ENCODE results near the gene DISC1.

The DISC1 gene

GRCh38 chr1:232036181-232036933 lies 409.8 kb downstream of the DISC1 start:
- H3K9me3 Mint-ChIP-seq, result no peaks in the 10 kb centered on the region
- H3K27me3 Mint-ChIP-seq (ENCODE audit: low read depth, poor library complexity), result peaks cover 9% of the 10 kb centered on the region
- no peak for DNase-seq
- H3K27ac Mint-ChIP-seq, result no peak overlapping the region
- peaks cover 4% of the 10 kb centered on the region for H3K4me1 Mint-ChIP-seq
- no peak for TF ChIP-seq CTCF (IDR thresholded peaks at IDR 0.05)
- H3K4me3 Mint-ChIP-seq, result no peak overlapping the region
- H3K36me3 Mint-ChIP-seq (ENCODE audit: low read depth), result no peaks in the 10 kb centered on the region

- peaks cover 9% of the 10 kb centered on the region for H3K27me3 Mint-ChIP-seq (ENCODE audit: low read depth, poor library complexity)
- H3K36me3 Mint-ChIP-seq (ENCODE audit: low read depth), result no peaks in the 10 kb centered on the region
- no peak for DNase-seq
- no peak overlapping the region for H3K4me3 Mint-ChIP-seq
- no peak overlapping the region for H3K27ac Mint-ChIP-seq
- no peaks in the 10 kb centered on the region for H3K9me3 Mint-ChIP-seq
- peaks cover 4% of the 10 kb centered on the region for H3K4me1 Mint-ChIP-seq
- no peak for TF ChIP-seq CTCF (IDR thresholded peaks at IDR 0.05)
Observed at GRCh38 chr1:232037774-232038388, 411.3 kb downstream of the DISC1 start.

GRCh38 chr1:232038706-232039677 lies 412.4 kb downstream of the DISC1 start:
- no peak for TF ChIP-seq CTCF (IDR thresholded peaks at IDR 0.05)
- H3K4me1 Mint-ChIP-seq, result no peaks in the 10 kb centered on the region
- DNase-seq, result no peak
- H3K27me3 Mint-ChIP-seq (ENCODE audit: low read depth, poor library complexity), result peaks cover 9% of the 10 kb centered on the region
- H3K4me3 Mint-ChIP-seq, result no peak overlapping the region
- H3K27ac Mint-ChIP-seq, result no peak overlapping the region
- no peaks in the 10 kb centered on the region for H3K36me3 Mint-ChIP-seq (ENCODE audit: low read depth)
- no peaks in the 10 kb centered on the region for H3K9me3 Mint-ChIP-seq

GRCh38 chr1:232040260-232040659 lies 413.7 kb downstream of the DISC1 start:
- no peak for DNase-seq
- Mint-ChIP-seq H3K36me3 (ENCODE audit: low read depth) (no peaks in the 10 kb centered on the region), H3K4me1 (peaks cover 4% of the 10 kb centered on the region), H3K27me3 (ENCODE audit: low read depth, poor library complexity) (peaks cover 7% of the 10 kb centered on the region), H3K4me3 (no peak overlapping the region), H3K27ac (no peak overlapping the region), H3K9me3 (no peaks in the 10 kb centered on the region)
- no peak for TF ChIP-seq CTCF (IDR thresholded peaks at IDR 0.05)

GRCh38 chr1:232044728-232045127 lies 418.1 kb downstream of the DISC1 start:
- no peaks in the 10 kb centered on the region for H3K27me3 Mint-ChIP-seq (ENCODE audit: low read depth, poor library complexity)
- no peak for DNase-seq
- no peak overlapping the region for H3K4me3 Mint-ChIP-seq
- no peak overlapping the region for H3K27ac Mint-ChIP-seq
- peaks cover 23% of the 10 kb centered on the region for H3K4me1 Mint-ChIP-seq
- H3K9me3 Mint-ChIP-seq, result no peaks in the 10 kb centered on the region
- no peak for TF ChIP-seq CTCF (IDR thresholded peaks at IDR 0.05)
- H3K36me3 Mint-ChIP-seq (ENCODE audit: low read depth), result no peaks in the 10 kb centered on the region
